GM19463 (cell line): ENCODE data around the gene EDRF1.
"Not testable (repeated sequence)": the region's sequence is repeated elsewhere in the genome, so short reads cannot be mapped to it uniquely, and the experiment has no call there.

ENCODE experiments used
- ATAC-seq: cut with Tn5 transposase; IDR thresholded peaks from one replicate; pipeline ENCODE4 v1.9.1; 2021; ENCODE audit warnings: mild to moderate bottlenecking, moderate library complexity; ENCODE audit not compliant: unreplicated experiment

The EDRF1 gene

DNA sequence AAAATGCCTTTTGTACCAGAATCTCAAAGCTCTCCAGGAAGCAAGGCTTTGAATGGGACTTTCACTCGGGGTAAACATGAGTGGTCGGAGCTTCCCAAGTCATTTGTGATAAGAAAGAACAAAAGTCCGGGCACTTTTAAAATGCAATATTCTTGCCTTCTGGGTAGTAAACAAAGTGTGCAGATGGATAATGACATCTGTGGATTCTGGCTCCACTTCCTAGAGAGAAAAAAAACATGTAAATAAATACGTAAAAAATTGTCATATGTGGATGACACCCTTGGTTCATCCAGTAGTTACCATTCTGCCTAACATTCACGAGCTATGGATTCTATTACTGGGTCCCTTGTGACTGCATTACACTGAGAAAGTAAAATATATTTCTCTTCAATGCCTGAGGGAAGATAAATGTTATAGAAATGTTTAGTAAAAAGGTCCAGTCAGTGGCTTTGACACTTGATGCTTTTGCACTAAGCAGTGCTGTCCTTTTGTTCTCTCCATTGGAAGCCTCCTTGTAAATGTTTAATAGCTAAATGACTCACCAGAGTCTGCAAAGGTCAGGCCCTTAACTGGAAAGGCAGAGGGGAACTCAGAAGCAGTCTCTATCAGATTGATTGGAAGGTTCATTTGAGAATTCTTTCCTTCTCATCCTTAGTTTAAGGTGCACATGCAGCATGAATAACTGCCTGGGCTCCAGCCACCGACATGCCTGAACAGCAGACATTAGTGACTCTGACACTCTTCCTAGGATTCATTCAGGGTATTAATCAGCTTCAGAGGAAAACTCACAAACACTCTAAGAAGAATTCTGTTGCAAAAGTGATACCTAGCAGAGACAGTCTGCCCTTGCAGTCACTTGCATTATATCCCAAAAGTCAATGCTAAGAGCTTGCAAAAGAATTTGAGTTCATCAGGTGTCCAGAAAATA lies 11.7 kb upstream of the EDRF1 start:
- ATAC-seq: peak; percentile 63

DNA sequence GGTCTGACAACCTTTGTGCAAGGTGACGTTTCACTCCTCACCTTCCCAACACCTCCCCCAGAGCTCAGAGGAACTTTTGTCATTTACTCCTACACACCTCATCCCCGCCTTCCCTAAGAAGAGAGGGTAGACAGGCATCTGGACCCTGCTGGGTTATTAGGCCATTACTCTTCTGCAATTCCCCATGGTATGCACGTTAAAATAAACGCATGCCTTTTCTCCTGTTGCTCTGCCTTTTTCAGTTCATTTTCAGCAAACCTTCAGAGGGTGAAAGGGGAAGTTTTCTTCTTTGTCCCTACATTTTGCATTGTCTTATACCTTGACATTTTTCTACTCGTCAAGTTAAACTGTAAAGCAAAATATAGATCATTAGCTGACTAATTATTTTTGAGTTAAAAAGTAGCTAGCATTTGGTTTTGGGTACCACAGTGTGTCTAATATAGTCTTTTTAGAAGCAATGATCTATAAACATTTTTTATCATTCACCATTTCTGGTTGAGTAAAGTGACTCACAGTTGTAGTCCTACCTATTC lies 10.5 kb upstream of the EDRF1 start:
- ATAC-seq: peak; percentile 65

DNA sequence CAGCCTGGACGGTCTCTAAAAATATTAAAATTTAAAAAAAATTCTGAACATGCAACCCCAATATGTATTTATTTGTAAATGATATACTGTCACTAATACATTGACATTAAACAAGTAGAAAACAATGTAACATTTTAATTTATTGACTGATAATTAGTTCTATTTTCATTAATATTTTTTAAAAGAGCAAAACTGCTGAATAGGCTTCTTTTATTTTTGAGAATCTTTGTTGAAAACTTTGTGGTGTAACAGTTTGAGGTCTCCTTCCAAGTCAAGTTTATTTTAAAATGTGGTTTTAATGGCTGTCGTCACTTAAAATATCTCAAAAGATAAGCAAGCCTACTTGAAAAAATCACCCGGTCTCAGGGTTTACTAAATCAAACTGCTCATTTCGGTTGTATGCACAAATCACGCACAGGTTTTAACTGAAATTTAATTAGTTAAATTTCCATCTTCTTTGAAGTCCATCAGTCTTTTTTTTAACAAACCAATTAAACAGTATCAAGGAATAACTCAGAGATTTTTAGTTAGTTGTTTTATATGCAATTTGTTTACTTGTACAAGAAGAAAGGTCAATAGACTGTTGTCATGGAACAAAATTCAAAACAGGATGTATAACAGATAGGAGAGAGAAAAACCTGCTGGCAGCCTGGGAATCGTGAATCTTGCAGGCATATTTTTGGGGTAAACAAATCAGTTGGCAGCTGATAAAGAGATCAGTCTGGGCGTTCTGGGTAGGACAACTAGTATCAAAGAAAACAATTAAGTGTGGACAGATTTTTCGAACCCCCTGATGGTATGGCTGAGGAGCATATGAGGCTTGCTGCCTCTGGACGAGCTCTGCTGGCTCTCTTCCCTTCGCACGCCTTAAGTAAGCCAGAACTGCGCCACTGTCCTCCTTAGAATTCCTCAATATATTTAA lies 9.7 kb upstream of the EDRF1 start:
- no peak for ATAC-seq

DNA sequence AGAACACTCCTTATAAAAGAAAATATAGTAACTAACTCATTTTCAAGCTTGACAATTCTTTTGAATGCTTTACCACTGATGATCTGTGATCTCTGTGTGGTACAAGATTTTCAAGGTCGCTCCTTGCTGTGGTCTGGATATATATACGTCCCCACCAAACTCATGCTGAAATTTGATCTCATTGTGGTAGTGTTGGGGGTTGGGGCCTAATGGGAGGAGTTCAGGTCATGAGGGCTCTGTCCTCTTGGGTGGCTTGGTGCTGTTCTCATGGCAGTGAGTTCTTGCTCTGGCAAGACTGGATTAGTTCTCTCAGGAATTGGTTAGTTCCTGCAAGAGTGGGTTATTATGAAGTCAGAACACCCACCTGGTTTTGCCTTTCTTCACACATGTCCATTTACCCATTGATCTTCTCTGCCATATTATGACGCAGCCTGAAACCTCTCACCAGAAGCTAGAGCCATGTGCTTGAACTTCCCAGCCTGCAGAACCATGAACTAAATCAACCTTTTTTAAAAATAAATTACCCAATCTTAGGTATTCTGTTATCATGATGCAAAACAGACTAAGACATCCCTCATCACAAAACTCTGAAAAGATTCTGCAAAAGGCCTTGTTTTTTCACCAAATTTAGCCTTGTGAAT lies 8.3 kb upstream of the EDRF1 start:
- no peak for ATAC-seq

DNA sequence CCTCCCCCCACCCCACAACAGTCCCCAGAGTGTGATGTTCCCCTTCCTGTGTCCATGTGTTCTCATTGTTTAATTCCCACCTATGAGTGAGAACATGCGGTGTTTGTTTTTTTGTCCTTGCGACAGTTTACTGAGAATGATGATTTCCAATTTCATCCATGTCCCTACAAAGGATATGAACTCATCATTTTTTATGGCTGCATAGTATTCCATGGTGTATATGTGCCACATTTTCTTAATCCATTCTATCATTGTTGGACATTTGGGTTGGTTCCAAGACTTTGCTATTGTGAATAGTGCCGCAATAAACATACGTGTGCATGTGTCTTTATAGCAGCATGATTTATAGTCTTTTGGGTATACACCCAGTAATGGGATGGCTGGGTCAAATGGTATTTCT lies 4.8 kb upstream of the EDRF1 start:
- ATAC-seq: not testable (repeated sequence)

DNA sequence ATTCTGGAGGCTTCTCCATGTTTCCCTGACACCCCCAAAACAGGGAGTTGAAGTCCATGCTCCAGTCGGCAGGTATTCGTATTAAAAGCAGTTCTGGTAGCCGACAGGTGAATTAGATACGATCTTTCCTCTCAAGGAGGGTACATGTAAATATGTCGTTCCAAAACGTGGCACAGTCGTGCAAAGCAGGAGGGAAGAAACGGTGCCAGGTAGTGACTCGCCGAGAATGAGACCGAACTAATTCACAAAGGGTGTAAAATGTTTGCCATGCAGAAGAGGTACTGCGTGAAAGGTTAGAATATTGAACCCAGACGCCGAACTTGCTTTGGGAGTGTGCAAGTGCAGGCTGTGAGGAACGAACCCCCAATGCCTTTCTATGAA lies 483 bp downstream of the EDRF1 start:
- no peak for ATAC-seq

DNA sequence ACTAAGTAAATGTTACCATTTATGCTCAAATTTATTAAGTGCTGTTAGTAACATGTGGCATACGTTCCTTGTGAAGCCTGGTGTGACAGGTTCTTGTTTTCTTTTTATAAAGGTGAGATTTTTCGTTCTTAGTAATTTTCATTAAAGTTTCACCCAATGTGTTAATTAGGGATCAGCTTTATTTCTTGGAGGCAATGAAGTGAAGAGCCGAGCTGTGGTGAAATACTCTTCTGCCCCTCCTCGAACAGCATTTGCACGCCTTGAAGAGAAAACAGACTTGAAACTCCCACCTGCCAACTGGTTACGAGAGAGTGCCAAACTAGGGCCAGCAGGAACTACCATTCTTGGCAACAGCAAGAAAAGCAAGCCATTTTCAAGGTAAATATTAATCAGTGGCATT lies 1.5 kb downstream of the EDRF1 start:
- ATAC-seq: peak; percentile 48

DNA sequence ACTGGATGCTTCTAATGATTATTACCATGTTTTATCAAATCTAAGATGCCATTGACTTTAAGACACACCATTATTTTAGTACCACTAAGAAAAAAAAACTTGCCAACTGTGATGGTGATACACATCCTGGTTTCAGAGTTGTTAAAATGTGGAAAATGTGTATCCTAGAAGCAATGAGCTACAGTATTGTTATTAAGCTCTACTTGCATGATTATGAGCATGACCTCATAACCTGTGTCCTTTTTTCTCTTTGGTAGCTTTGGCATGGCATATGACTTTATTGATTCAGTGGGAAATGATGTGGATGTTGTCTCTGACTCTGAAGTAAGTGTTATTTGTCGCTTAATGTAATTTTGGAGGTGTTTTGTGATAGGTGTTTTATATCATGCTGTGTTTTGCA lies 3.3 kb downstream of the EDRF1 start:
- ATAC-seq: no peak

DNA sequence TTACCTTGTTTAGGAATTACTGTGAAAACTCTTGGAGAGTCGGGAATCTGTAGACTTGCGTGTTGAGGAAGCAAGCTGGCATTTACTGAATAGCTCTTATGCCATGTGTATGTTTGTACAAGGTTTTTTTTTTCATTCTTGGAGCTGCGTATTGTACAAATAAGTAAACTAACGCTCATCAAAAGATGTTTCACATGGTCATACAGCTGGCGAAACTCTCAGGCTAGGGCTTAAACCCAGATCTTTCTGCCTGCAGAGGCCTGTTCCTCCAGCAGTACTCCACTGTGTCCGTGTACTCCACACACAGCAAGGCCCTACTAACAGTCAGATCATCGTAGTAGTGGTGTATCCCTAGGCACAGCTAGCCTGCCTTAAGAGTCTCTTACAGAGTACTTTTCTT lies 7.4 kb downstream of the EDRF1 start:
- no peak for ATAC-seq

DNA sequence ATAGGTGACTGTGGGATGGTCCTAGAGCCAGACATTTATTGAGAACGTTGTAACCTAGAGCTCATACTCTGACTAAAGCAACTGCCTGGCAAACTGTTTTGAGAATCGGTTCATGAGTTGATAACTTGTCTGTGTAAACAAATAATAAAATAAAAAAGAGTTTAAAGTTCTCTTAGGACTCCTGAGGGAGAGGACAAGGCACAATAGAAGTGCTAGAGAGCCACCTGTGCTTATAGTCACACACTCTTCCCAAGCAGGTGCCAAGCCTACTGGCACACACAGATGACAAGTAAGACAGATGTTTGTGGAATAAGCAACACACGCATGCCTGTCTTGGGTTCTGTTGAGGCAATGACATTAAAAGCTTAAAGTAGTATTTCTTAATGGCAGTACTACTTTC lies 7.9 kb downstream of the EDRF1 start:
- ATAC-seq: no peak

DNA sequence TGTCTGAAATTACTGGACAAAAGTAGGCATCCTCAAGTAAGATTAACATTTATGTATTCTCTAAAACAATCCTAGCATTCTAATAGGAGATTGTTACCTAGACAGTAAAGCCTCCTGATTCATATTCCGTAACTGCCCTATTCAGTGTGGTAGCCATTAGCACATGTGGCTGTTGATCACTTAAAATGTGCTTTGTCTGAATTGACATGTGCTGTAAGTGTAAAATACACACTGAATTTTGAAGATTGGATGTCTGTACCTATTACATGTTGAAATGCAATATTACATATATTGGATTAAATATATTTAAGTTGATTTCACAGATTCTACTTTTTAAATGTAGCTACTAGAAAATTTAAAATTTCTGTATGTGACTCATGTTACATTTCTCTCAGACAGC lies 14.6 kb downstream of the EDRF1 start:
- no peak for ATAC-seq

DNA sequence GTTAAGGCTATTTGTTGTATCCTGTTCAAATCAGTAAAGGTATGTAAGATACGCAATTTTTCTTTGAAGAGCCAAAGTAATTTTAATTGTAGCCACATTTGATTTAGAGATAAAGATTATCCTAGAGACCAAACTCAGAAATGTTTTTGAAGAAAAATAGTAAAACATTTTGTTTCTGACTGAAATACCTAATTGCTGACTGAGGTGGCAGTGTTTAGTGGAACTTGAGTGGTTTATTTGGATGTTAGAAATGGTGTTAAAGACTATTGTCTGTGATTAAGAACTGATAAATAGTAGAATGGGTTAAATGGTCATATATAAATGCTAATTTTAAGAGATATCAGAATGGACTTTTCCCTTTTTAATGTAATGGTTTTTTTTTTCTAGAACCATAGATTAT lies 15.3 kb downstream of the EDRF1 start:
- ATAC-seq: no peak

DNA sequence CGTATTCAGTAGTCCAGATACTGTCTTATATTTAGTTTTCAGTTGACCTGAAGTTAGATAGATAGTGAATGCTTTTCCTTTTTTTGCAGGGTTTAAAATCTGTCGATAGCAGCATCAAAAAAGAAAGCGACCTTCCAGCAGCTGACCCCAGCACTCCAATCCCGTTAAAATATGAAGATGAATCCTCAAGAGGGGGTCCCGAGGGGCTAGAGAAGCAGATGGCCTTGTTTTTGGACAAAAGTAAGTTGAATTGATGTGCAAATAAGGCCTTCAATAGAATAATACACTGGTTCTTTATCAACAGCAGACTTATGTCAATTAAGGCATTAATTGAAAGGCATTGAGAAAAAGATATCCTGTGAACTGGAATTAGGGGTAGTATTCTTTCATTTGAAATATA lies 18.7 kb downstream of the EDRF1 start:
- ATAC-seq: no peak

DNA sequence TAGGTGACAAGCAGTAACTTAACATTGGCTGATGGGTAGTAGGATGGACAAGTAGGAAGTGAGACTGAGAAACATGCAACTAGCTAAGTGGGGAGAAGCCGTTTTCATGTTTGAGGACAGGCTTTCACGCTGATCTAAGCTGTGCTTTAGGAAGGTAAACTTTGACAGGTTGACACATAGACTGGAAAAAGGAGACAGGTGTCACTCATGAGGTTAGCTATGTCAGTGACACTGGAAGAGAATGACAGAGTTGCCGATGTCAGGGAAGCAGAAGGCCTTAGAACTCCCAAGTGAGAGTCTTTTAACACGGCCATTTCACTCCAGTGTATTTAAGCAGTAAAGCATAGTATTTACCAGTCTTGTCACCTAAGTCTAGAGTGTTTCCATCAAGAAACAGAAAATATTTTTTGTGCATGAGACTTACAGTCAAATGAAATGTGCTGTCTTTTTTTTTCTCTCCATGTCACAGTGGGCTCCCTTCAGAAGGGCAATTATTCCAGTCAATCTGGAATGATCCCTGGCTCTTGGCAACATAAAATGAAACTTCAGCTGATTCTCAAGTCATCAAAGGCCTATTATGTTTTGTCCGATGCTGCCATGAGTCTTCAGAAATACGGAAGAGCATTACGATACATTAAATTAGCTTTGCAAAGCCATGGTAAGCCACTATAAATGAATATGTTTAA lies 20.6 kb downstream of the EDRF1 start:
- no peak for ATAC-seq

DNA sequence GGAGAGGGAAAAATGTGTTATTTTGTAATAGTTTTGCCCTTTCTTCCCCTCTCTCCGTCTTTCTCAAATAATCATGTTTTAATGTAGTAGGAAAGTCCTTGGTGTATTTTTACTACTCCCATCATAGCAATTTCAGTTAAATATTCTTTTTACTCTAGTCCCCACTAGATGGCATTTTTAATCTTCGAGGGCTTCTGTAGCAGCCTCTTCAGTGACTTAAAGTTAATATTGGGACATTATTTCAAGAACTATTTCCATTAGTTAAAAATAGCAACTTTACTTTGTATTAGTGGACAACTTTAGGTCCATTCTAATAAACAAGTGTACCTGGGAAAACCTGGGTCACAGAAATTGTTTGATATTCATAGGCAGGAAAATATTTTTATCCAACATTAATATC lies 23.0 kb downstream of the EDRF1 start:
- ATAC-seq: no peak

DNA sequence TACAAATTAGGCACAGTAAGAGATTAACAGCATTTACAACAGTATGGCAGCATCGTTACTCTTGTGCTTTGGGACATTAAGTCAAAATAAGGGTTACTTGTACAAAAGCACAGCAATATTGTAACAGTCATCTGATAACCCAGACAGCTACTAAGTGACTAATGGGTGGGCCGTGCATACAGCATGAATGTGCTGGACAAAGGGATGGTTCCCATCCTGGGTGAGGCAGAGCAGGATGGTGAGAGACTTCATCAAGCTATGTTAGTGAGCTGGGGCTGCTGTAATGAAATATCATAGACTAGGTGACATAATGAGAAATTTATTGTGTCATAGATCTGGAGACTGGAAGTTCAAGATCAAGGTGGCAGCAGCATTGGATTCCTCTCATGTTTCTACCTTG lies 25.4 kb downstream of the EDRF1 start:
- no peak for ATAC-seq

DNA sequence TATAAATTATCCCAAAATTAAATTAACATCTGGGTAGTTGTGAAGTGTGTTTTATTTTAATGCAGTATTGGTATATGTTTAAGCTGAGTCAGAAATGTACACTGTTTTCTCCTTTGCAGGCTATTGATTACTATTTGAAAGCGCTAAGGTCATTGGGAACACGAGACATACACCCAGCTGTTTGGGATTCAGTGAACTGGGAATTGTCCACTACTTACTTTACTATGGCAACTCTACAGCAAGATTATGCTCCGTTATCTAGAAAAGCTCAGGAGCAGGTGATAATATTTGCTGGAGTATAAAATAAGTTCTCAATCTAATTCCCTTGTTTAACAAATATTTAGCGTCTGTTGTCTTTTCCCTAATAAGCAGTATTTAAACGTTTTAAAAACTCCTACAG lies 27.9 kb downstream of the EDRF1 start:
- ATAC-seq: no peak

DNA sequence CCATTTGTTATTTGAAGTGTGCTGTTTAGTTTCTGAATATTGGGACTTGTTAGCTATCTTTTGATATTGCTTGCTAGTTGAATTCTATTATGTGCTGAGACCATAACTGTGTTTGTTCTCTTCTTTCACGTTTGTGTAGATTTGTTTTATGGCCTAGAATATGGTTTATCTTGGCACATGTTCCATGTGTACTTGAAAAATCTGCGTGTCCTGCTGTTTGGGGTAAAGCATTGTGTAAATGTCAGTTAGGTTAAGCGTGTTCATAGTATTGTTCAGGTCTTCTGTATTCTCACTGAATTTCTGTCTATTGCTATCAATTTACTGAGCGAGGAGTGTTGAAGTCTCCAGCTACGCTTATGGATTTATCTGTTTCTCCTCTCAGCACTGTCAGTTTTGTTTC lies 36.7 kb downstream of the EDRF1 start:
- ATAC-seq: no peak

DNA sequence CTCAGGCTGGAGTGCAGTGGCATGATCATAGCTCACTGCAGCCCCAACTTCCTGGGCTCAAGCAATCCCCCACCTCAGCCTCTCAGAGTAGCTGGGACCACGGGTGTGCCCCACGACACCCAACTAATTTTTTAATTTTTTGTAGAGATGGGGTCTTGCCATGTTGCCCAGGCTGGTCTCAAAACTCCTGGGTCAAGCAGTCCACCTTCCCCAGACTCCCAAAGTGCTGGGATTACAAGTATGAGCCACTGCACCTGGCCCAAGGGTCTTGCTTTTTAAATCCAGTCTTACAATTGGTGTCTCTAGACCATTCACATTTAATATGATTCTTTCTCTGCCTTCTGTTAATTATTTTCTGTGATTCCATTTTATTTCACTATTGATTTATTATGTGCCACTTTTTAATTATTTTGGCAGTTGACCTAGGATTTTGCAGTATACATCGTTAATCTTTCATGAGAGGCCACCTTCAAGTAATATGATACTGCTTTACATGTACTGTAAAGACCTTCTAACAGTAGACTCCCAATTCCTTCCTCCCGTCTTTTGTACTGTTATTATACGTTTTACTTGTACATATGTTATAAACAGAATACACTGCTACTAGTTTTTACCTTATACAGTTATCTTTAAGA lies 37.5 kb downstream of the EDRF1 start:
- no peak for ATAC-seq

DNA sequence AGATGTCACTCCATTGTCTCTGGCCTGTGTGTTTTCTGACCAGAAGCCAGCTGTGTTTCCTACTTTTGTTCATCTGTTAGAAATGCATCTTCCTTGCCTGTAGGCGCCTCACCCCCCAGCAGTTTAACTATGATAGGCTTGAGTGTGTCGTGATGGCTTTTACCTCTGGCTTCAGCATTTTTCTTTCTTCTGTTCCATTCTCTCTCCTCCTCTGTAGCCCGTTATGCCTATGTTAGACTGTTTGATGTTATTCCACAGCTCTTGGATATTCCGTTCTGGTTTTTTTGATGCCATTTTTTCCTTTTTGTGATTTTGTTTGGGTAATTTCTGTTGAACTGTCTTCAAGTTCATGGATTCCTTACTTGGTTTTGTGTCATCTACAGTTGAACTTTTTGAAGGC lies 38.2 kb downstream of the EDRF1 start:
- ATAC-seq: no peak
